ENCODE results near the gene MRPL50.

The MRPL50 gene

GRCh38 chr9:101398068-101398929 is at the start of gene MRPL50, which contains the start of gene ZNF189 (continued):
- TF ChIP-seq PATZ1 (tag by site-specific recombination; IDR thresholded peaks at IDR 0.05) = peak; percentile 54; the same call in 1 of the 2 replicates
- no peak for TF ChIP-seq ZNF350 (tag by site-specific recombination; IDR thresholded peaks at IDR 0.05)
- TF ChIP-seq SP3 (tag by site-specific recombination; IDR thresholded peaks at IDR 0.05) = peak; percentile 81
- TF ChIP-seq ZNF221 (tag by site-specific recombination; IDR thresholded peaks at IDR 0.05; ENCODE audit: borderline replicate concordance) = no peak
- TF ChIP-seq GFI1B (tag by site-specific recombination; IDR thresholded peaks at IDR 0.05) = no peak
- TF ChIP-seq ZSCAN23 (tag by site-specific recombination; IDR thresholded peaks at IDR 0.05) = no peak
- TF ChIP-seq ZFP37 (tag by site-specific recombination; IDR thresholded peaks at IDR 0.05) = 0 out of 2 replicates have a peak, but pooled peaks have one; percentile 49
- no peak for TF ChIP-seq ZNF155 (tag by site-specific recombination; IDR thresholded peaks at IDR 0.05)
- TF ChIP-seq ZNF660 (tag by site-specific recombination; IDR thresholded peaks at IDR 0.05) = no peak
- TF ChIP-seq YY2 (tag by site-specific recombination; IDR thresholded peaks at IDR 0.05) = peak; percentile 78
- peak; percentile 52; the same call in 1 of the 2 replicates for TF ChIP-seq ZNF2 (tag by site-specific recombination; IDR thresholded peaks at IDR 0.05)
- TF ChIP-seq ZNF184 (tag by site-specific recombination; IDR thresholded peaks at IDR 0.05) = no peak
- TF ChIP-seq ZBTB17 (tag by site-specific recombination; IDR thresholded peaks at IDR 0.05) = peak; percentile 95
- peak; percentile 66 for TF ChIP-seq ZBTB26 (tag by site-specific recombination; optimal IDR thresholded peaks at IDR 0.05)
- peak; percentile 55; the same call in 1 of the 2 replicates for TF ChIP-seq ZNF692 (tag by site-specific recombination; IDR thresholded peaks at IDR 0.05)

GRCh38 chr9:101446732-101447131 is 48.3 kb upstream of the MRPL50 start:
- CTCF ChIA-PET = interaction anchor here (1.3 to 1.6 kb wide), 3 partner anchors 12 to 146 kb away, joined by 3 to 10 read pairs (median 3); partner anchors contain the start of gene RNF20
- POLR2A ChIA-PET = no interaction called here
- H3K36me3 ChIP-seq (ENCODE audit: control insufficient read depth in 2 of 2, insufficient read depth in 1 of 2, low read length in 2 of 2) = no peaks in the 10 kb centered on the region
- H3K27ac ChIP-seq (ENCODE audit: extremely low read depth, low read depth, low read length) = no peak overlapping the region
- no peaks in the 10 kb centered on the region for H3K4me1 ChIP-seq (ENCODE audit: control insufficient read depth, insufficient read depth, low read length)
- TF ChIP-seq ZNF23 (tag by site-specific recombination; IDR thresholded peaks at IDR 0.05; ENCODE audit: borderline replicate concordance) (no peak), ZNF610 (tag by site-specific recombination; IDR thresholded peaks at IDR 0.05; ENCODE audit: borderline replicate concordance) (no peak), ZNF114 (tag by site-specific recombination; IDR thresholded peaks at IDR 0.05) (no peak), ZNF2 (tag by site-specific recombination; IDR thresholded peaks at IDR 0.05) (no peak)
- H3K4me3 ChIP-seq (ENCODE audit: low read depth, low read length) = no peak overlapping the region
- H3K9me3 ChIP-seq (ENCODE audit: control insufficient read depth, insufficient read depth, low read depth, low read length) = no peaks in the 10 kb centered on the region

Measured in HEK293 (cell line).